GM12878 (cell line): ENCODE measurements around the gene DES. TPM values are rescaled to one million over a fixed set of nuclear protein-coding genes. Genes with fewer than 3 reads are reported as not detected.

Source experiments
- ATAC-seq: fragments of 200-7000 bp; cut with Tn5 transposase; 3 replicates; pipeline ENCODE4 v1.9.1; 2020; ENCODE audit warnings: mild to moderate bottlenecking, moderate library complexity
- BruUV-seq: library from RNA; stranded (reverse); fragments of 400-500 nt; replicated peaks from 2 replicates; lab custom pipeline; 2021; lab: Mats Ljungman, UMichigan
- CTCF ChIA-PET: fragments of 300-600 bp; sonication (Branson Sonifier 250); formaldehyde crosslinking; extraction: SDS; loops from one replicate; lab custom pipeline; 2021; ENCODE audit warnings: inconsistent platforms; lab: Yijun Ruan, JAX
- POLR2A ChIA-PET: fragments of 350-600 bp; formaldehyde crosslinking; extraction: SDS; loops from one replicate; lab custom pipeline; 2021; ENCODE audit warnings: inconsistent platforms; lab: Charles Lee
- RAD21 ChIA-PET: fragments of 300-600 bp; sonication (Branson Sonifier 250); formaldehyde crosslinking; loops from one replicate; lab custom pipeline; 2023; ENCODE audit warnings: antibody characterized with exemption; ENCODE audit not compliant: unreplicated experiment; lab: Charles Lee
- SMC1A ChIA-PET: fragments of 300-600 bp; sonication (Branson Sonifier 250); formaldehyde crosslinking; loops from one replicate; lab custom pipeline; 2023; ENCODE audit not compliant: unreplicated experiment, uncharacterized antibody; lab: Charles Lee
- DNase-seq: peaks from one replicate; pipeline ENCODE4 v3.0.0-alpha.2; 2011; ENCODE audit warnings: low read depth, low spot score
- FAIRE-seq: peaks from 3 replicates; lab custom pipeline; 2011; peaks lifted over from hg19 to GRCh38; lab: Jason Lieb, UNC
- H2AFZ ChIP-seq: 2 replicates; pipeline ENCODE4 v1.6.0; 2011; ENCODE audit warnings: low read depth, low read length, control low read depth; ENCODE audit not compliant: control insufficient read depth
- H3K27ac ChIP-seq: 2 replicates; pipeline ENCODE4 v1.5.1; 2011; ENCODE audit warnings: control low read depth; ENCODE audit not compliant: control insufficient read depth, insufficient read depth
- H3K27me3 ChIP-seq, 2 experiments: replicated peaks in 1 of 2; 2 replicates each; pipeline versions ENCODE4 v1.6.0 to v1.6.1; 2011; ENCODE audit warnings: low read length in 1 of 2; ENCODE audit not compliant: control insufficient read depth in 2 of 2, insufficient read depth in 2 of 2
- H3K36me3 ChIP-seq, 2 experiments: 2 replicates each; pipeline ENCODE4 v1.5.1; 2011; ENCODE audit warnings: low read length in 1 of 2; ENCODE audit not compliant: control insufficient read depth in 2 of 2, insufficient read depth in 2 of 2
- H3K4me1 ChIP-seq: 2 replicates; pipeline ENCODE4 v1.6.1; 2011; ENCODE audit warnings: mild to moderate bottlenecking, low read length, moderate library complexity, mixed read lengths; ENCODE audit not compliant: control insufficient read depth, insufficient read depth
- H3K4me2 ChIP-seq: 2 replicates; pipeline ENCODE4 v1.6.0; 2011; ENCODE audit warnings: control low read depth; ENCODE audit not compliant: control insufficient read depth, insufficient read depth
- H3K4me3 ChIP-seq: fragments of 200-600 bp; sonication (generic); 2 replicates; pipeline ENCODE4 v1.5.1; 2016
- H3K79me2 ChIP-seq: 2 replicates; pipeline ENCODE4 v1.6.0; 2011; ENCODE audit warnings: low read length; ENCODE audit not compliant: control insufficient read depth, insufficient read depth
- H3K9ac ChIP-seq: 2 replicates; pipeline ENCODE4 v1.8.0; 2011; ENCODE audit warnings: low read length, control low read depth, mixed read lengths; ENCODE audit not compliant: control insufficient read depth, insufficient read depth
- H3K9me3 ChIP-seq: replicated peaks from 3 replicates; pipeline ENCODE4 v1.5.1; 2011; ENCODE audit warnings: mild to moderate bottlenecking, low read length; ENCODE audit not compliant: control insufficient read depth, insufficient read depth
- H4K20me1 ChIP-seq: 2 replicates; pipeline ENCODE4 v1.6.0; 2011; ENCODE audit not compliant: control insufficient read depth, insufficient read depth
- CEBPZ ChIP-seq: fragments of 150-350 bp; IDR thresholded peaks from 2 replicates; pipeline ENCODE4 v1.6.1; 2016; ENCODE audit warnings: low read depth, low read length
- GABPA ChIP-seq: IDR thresholded peaks from 2 replicates; pipeline ENCODE4 v1.6.1; 2014; ENCODE audit warnings: antibody characterized with exemption, low read depth, mild to moderate bottlenecking, inconsistent platforms
- SIN3A ChIP-seq: IDR thresholded peaks from 2 replicates; pipeline ENCODE4 v1.6.1; 2012; ENCODE audit warnings: low read depth, low read length, improper control_type of control experiment
- SIX5 ChIP-seq: IDR thresholded peaks from 2 replicates; pipeline ENCODE4 v1.6.1; 2011; ENCODE audit warnings: mild to moderate bottlenecking, low read depth, low read length, moderate library complexity; ENCODE audit not compliant: severe bottlenecking
- ZNF622 ChIP-seq: fragments of 450-650 bp; IDR thresholded peaks from 2 replicates; pipeline ENCODE4 v1.6.1; 2017; ENCODE audit warnings: mild to moderate bottlenecking, inconsistent platforms
- WGBS: methylation state at CpG from one replicate; pipeline ENCODE4 v1.1.6; 2016; ENCODE audit warnings: low lambda C conversion rate; ENCODE audit not compliant: insufficient replicate concordance, insufficient coverage; ENCODE audit errors: missing lambda C conversion rate; 5-methylcytosine and 5-hydroxymethylcytosine counted together
- in situ Hi-C: fragments of 300-500 bp; cut with MboI; formaldehyde crosslinking; loops from 9 replicates; pipeline ENCODE4 v1.14.3; 2018; ENCODE audit warnings: mixed read lengths
- intact Hi-C: fragments of 100-400 bp; cut with micrococcal nuclease; formaldehyde crosslinking; loops from one replicate; pipeline ENCODE4 v1.14.2; 2022; ENCODE audit not compliant: unreplicated experiment
- polyA plus RNA-seq, 11 experiments: library from polyadenylated mRNA; depleted of rRNA in 4 of 11; unstranded in 6 of 11; stranded (reverse) in 5 of 11; fragments of >200 nt; fragmentation: Nextera tagmentation in 4 of 11; fragmentation: Illumina TruSeq in 1 of 11; extraction: Ambion mirVana in 4 of 11; extraction: Trizol in 1 of 11; gene quantifications; 1 replicate in 1 of 11; 2 replicates in 10 of 11; pipeline versions ENCODE4 v1.2.1 to v1.2.3, GENCODE V29; 2011 to 2016; ENCODE audit warnings: inconsistent platforms in 2 of 11, missing spikeins in 2 of 11, low read depth in 1 of 11
- total RNA-seq, 4 experiments: library from RNA; depleted of rRNA in 3 of 4; stranded (reverse); fragments of >200 nt in 3 of 4; fragmentation: Illumina TruSeq in 1 of 4; extraction: Trizol in 1 of 4; gene quantifications; 2 replicates each; pipeline versions ENCODE4 v1.2.1 to v1.2.3, GENCODE V29; 2013 to 2021
- TF ChIP-seq, protein P1 (sequence below): fragments of 450-650 bp; IDR thresholded peaks from 2 replicates; pipeline ENCODE4 v1.6.1; 2016; ENCODE audit warnings: mild to moderate bottlenecking, moderate library complexity, borderline replicate concordance
- TF ChIP-seq, protein P2 (sequence below): IDR thresholded peaks from 2 replicates; pipeline ENCODE4 v1.6.1; 2011; ENCODE audit warnings: borderline replicate concordance, low read depth, mild to moderate bottlenecking, moderate library complexity, low read length; ENCODE audit not compliant: insufficient read depth, poor library complexity, severe bottlenecking
- TF ChIP-seq, protein P3 (sequence below): IDR thresholded peaks from 2 replicates; pipeline ENCODE4 v1.6.1; 2011; ENCODE audit warnings: low read depth, low read length, improper control_type of control experiment, borderline replicate concordance

The DES gene
- total and polyA plus RNA-seq, 10 of the 15 experiments (the other 5 are each of a cell fraction or from before 2014, with no cell fraction given): 0.80 TPM; not detected in 9

DNA sequence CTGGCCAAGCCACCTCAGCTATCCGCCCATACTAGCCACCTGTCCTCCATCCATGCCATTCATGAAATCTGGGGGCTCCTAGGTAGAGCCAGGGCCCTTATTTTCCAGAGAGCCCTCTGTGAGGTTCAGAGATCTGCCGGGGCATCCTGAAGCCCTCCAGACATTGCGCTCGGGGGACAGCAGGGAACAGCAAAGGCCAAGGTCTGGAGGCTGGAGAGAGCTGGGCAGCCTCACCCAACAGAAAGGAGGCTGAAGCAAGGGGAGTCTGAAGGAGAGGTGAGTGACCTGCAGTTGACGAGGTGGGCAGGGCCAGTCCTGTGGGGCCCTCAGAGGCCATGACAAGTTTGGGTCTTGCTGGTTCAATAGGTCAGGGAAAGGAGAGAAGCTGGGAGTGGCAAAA lies 8.6 kb upstream of the DES start:
- Histone ChIP-seq H2AFZ (no peak overlapping the region), H4K20me1 (no peaks in the 10 kb centered on the region), H3K27ac (no peak overlapping the region), H3K4me3 (no peak overlapping the region), H3K4me2 (no peak overlapping the region), H3K27me3 (peaks cover 0 to 2% of the 10 kb centered on the region in 2 experiments; a peak in 2 of 4 replicates), H3K4me1 (no peaks in the 10 kb centered on the region), H3K36me3 (no peaks in the 10 kb centered on the region), H3K9ac (no peak overlapping the region), H3K79me2 (no peaks in the 10 kb centered on the region), H3K9me3 (no peaks in the 10 kb centered on the region; the same call in 1 of the 3 replicates)
- ChIA-PET RAD21 (no interaction called here), SMC1A (no interaction called here), CTCF (no interaction called here), POLR2A (no interaction called here)
- WGBS: 32% methylated on average over 5 of the region's 5 CpGs
- DNase-seq: no peak
- in situ Hi-C loops (no loop called here), intact Hi-C loops (no loop called here)
- ATAC-seq: no peak
- BruUV-seq: no TSS peak
- TF ChIP-seq, protein P1, sequence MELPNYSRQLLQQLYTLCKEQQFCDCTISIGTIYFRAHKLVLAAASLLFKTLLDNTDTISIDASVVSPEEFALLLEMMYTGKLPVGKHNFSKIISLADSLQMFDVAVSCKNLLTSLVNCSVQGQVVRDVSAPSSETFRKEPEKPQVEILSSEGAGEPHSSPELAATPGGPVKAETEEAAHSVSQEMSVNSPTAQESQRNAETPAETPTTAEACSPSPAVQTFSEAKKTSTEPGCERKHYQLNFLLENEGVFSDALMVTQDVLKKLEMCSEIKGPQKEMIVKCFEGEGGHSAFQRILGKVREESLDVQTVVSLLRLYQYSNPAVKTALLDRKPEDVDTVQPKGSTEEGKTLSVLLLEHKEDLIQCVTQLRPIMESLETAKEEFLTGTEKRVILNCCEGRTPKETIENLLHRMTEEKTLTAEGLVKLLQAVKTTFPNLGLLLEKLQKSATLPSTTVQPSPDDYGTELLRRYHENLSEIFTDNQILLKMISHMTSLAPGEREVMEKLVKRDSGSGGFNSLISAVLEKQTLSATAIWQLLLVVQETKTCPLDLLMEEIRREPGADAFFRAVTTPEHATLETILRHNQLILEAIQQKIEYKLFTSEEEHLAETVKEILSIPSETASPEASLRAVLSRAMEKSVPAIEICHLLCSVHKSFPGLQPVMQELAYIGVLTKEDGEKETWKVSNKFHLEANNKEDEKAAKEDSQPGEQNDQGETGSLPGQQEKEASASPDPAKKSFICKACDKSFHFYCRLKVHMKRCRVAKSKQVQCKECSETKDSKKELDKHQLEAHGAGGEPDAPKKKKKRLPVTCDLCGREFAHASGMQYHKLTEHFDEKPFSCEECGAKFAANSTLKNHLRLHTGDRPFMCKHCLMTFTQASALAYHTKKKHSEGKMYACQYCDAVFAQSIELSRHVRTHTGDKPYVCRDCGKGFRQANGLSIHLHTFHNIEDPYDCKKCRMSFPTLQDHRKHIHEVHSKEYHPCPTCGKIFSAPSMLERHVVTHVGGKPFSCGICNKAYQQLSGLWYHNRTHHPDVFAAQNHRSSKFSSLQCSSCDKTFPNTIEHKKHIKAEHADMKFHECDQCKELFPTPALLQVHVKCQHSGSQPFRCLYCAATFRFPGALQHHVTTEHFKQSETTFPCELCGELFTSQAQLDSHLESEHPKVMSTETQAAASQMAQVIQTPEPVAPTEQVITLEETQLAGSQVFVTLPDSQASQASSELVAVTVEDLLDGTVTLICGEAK: no peak
- no peak for TF ChIP-seq GABPA
- TF ChIP-seq, protein P2, sequence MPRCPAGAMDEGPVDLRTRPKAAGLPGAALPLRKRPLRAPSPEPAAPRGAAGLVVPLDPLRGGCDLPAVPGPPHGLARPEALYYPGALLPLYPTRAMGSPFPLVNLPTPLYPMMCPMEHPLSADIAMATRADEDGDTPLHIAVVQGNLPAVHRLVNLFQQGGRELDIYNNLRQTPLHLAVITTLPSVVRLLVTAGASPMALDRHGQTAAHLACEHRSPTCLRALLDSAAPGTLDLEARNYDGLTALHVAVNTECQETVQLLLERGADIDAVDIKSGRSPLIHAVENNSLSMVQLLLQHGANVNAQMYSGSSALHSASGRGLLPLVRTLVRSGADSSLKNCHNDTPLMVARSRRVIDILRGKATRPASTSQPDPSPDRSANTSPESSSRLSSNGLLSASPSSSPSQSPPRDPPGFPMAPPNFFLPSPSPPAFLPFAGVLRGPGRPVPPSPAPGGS: no peak
- TF ChIP-seq SIN3A: no peak
- TF ChIP-seq SIX5: no peak
- no peak for TF ChIP-seq CEBPZ
- TF ChIP-seq, protein P3, sequence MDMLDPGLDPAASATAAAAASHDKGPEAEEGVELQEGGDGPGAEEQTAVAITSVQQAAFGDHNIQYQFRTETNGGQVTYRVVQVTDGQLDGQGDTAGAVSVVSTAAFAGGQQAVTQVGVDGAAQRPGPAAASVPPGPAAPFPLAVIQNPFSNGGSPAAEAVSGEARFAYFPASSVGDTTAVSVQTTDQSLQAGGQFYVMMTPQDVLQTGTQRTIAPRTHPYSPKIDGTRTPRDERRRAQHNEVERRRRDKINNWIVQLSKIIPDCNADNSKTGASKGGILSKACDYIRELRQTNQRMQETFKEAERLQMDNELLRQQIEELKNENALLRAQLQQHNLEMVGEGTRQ: no peak
- TF ChIP-seq ZNF622: no peak
- FAIRE-seq: no peak
